ENCODE data around the gene TTLL11.
A peak's percentile ranks its signal among the peaks of the same experiment; 100 is the strongest.

Gene TTLL11

DNA sequence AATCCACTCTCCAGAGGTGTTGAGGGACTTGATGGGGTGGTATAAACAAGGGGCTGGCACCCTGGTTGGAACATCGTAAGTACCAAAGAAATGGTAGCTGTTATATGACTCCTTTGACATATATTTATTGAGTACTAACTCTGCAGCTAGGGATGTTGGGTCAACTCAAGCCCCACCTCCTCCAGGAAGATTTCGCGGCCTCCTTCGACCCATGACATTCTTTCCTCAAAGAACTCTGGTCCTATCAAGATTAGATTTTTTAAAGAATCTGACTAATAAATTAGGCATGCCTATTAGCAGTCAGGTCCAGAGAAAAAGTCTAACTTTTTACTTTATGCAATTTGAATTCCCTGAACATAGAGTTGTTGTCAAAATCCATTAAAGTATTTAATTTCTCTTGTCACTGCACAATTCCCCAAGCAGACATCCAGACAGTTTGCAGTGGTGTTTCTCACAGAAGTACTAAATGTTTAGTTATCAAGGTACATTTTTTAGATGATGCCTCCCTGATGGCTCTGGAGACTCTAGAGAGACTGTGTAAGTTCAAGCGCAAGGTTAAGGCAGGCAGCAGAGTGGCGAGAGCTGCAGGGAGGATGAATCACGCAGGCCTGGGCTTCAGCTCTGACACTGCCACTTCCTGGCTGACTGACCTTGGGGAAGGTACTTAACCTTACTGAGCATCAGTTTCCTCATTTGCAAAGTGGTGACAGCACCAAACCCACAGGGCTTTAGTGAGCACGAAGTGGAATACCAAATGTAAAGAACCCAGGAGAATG is 209.6 kb downstream of the TTLL11 start:
- ATAC-seq (ENCODE audit: low read depth) = peak; percentile 38; the same call in 1 of the 3 replicates
- H3K4me1 ChIP-seq (ENCODE audit: insufficient read depth, poor library complexity, severe bottlenecking) = no peaks in the 10 kb centered on the region
- no peaks in the 10 kb centered on the region for H3K27me3 ChIP-seq (ENCODE audit: insufficient read depth, poor library complexity, severe bottlenecking)
- H3K4me3 ChIP-seq (ENCODE audit: severe bottlenecking) = no peak overlapping the region
- H3K9me3 ChIP-seq (ENCODE audit: severe bottlenecking) = no peaks in the 10 kb centered on the region
- TF ChIP-seq, protein P1, sequence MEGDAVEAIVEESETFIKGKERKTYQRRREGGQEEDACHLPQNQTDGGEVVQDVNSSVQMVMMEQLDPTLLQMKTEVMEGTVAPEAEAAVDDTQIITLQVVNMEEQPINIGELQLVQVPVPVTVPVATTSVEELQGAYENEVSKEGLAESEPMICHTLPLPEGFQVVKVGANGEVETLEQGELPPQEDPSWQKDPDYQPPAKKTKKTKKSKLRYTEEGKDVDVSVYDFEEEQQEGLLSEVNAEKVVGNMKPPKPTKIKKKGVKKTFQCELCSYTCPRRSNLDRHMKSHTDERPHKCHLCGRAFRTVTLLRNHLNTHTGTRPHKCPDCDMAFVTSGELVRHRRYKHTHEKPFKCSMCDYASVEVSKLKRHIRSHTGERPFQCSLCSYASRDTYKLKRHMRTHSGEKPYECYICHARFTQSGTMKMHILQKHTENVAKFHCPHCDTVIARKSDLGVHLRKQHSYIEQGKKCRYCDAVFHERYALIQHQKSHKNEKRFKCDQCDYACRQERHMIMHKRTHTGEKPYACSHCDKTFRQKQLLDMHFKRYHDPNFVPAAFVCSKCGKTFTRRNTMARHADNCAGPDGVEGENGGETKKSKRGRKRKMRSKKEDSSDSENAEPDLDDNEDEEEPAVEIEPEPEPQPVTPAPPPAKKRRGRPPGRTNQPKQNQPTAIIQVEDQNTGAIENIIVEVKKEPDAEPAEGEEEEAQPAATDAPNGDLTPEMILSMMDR (IDR thresholded peaks at IDR 0.05; ENCODE audit: poor library complexity, severe bottlenecking) = no peak
- no peaks in the 10 kb centered on the region for H3K36me3 ChIP-seq (ENCODE audit: low read depth)
- no peak overlapping the region for H3K27ac ChIP-seq (ENCODE audit: poor library complexity, severe bottlenecking)
- no peak for DNase-seq (ENCODE audit: low spot score)

DNA sequence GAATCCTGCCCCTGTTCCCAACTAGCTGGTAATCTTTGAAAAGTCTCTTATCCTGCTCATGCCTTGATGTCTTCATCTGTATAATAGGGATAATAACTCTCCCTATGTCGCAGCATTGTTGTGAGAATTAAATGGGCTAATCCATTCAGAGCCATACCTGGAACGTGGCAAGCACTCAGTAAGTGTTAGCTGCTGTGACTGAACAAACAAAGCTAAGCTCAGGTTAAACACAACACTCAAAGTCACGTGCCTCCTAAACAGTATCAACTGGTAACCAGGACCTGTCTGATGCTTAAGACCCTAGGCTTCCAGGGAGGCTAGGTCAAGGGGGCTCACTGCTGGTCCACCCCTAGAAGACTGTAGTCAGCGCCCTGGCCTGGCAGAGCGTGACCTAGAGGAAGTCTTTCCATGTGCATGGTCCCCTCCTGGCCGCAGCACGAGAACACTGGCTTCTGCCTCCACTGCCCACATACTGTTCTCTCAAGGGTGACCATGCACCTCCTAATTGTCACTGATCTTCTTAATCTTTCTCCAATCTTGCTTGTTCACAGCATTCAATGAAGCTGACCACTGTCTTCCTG is 211.1 kb downstream of the TTLL11 start:
- H3K9me3 ChIP-seq (ENCODE audit: severe bottlenecking) = no peaks in the 10 kb centered on the region
- TF ChIP-seq, protein P1 (IDR thresholded peaks at IDR 0.05; ENCODE audit: poor library complexity, severe bottlenecking) = no peak
- ATAC-seq (ENCODE audit: low read depth) = no peak
- no peak overlapping the region for H3K4me3 ChIP-seq (ENCODE audit: severe bottlenecking)
- no peaks in the 10 kb centered on the region for H3K4me1 ChIP-seq (ENCODE audit: insufficient read depth, poor library complexity, severe bottlenecking)
- no peak overlapping the region for H3K27ac ChIP-seq (ENCODE audit: poor library complexity, severe bottlenecking)
- no peak for DNase-seq (ENCODE audit: low spot score)
- H3K36me3 ChIP-seq (ENCODE audit: low read depth) = no peaks in the 10 kb centered on the region
- no peaks in the 10 kb centered on the region for H3K27me3 ChIP-seq (ENCODE audit: insufficient read depth, poor library complexity, severe bottlenecking)

DNA sequence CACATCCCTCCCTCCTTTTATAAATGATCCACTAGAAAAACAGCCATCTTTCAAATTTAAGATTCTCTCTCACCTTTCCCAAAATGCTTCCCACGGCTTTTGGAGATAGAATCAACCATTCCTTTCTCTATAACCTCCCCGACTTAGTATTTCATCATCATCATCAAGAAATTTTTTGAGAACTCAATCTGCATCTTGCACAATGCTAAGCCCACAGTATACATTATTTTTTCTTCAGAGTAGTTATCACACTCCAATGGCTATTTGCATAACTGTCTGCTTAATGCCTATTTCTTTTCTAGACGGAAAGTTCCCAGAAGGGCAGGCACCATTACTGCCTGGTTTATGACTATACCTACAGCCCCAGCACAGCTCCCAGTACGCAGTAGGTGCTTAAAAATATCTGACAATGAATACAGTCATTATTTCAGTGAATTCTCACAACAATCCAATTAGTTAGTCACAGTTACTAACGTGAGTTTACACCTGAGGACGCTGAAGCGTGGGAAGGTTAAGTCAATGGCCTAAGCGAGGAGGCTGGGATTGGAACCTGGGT is 212.7 kb downstream of the TTLL11 start:
- DNase-seq (ENCODE audit: low spot score) = no peak

DNA sequence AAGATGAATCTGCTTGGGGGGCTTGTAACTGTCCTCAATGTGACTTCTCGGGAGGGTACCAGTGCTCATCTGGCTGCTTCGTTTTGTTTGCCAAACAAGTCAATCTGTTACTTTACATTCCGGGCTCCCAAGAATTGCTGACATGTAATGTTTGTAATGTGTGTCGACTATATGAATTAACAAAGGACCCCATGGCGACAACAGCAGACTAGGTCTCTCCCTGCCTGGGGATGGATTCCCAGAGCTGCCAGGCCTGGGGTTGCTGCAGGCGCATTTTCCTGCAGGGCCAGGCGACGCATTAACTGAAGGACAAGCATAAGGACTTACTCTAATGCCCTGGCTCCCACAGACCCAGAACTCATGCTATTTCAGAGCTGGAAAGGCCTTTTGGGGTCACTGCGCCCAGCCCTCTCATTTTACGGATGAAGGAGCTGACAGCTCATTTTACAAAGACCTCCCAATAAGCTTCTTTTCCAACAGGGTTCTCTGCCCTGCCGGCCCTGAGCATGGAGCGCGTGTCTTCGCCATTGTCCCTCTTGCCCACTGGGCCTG is 214.8 kb downstream of the TTLL11 start:
- H3K27me3 ChIP-seq (ENCODE audit: insufficient read depth, poor library complexity, severe bottlenecking) = no peaks in the 10 kb centered on the region
- no peaks in the 10 kb centered on the region for H3K9me3 ChIP-seq (ENCODE audit: severe bottlenecking)
- no peaks in the 10 kb centered on the region for H3K36me3 ChIP-seq (ENCODE audit: low read depth)
- DNase-seq (ENCODE audit: low spot score) (peak; percentile 39), ATAC-seq (ENCODE audit: low read depth) (no peak)
- no peak overlapping the region for H3K4me3 ChIP-seq (ENCODE audit: severe bottlenecking)
- H3K4me1 ChIP-seq (ENCODE audit: insufficient read depth, poor library complexity, severe bottlenecking) = no peaks in the 10 kb centered on the region
- TF ChIP-seq, protein P1 (IDR thresholded peaks at IDR 0.05; ENCODE audit: poor library complexity, severe bottlenecking) = no peak
- no peak overlapping the region for H3K27ac ChIP-seq (ENCODE audit: poor library complexity, severe bottlenecking)

More for the DNA sequence above, 212.7 kb downstream of the TTLL11 start:
- H3K9me3 ChIP-seq (ENCODE audit: severe bottlenecking) = no peaks in the 10 kb centered on the region
- TF ChIP-seq, protein P1 (IDR thresholded peaks at IDR 0.05; ENCODE audit: poor library complexity, severe bottlenecking) = no peak
- H3K4me3 ChIP-seq (ENCODE audit: severe bottlenecking) = no peak overlapping the region
- H3K27ac ChIP-seq (ENCODE audit: poor library complexity, severe bottlenecking) = no peak overlapping the region
- H3K4me1 ChIP-seq (ENCODE audit: insufficient read depth, poor library complexity, severe bottlenecking) = no peaks in the 10 kb centered on the region
- no peaks in the 10 kb centered on the region for H3K36me3 ChIP-seq (ENCODE audit: low read depth)
- H3K27me3 ChIP-seq (ENCODE audit: insufficient read depth, poor library complexity, severe bottlenecking) = no peaks in the 10 kb centered on the region
- no peak for ATAC-seq (ENCODE audit: low read depth)

Data from RWPE2 (cell line).